ENCODE data around the gene SPP1. TPM values are rescaled to one million over a fixed set of nuclear protein-coding genes. Genes with fewer than 3 reads are reported as not detected.
A peak's percentile ranks its signal among the peaks of the same experiment; 100 is the strongest.

Gene SPP1
- polyA plus RNA-seq, 3 donors, result 0.08 TPM; not detected in 2

DNA sequence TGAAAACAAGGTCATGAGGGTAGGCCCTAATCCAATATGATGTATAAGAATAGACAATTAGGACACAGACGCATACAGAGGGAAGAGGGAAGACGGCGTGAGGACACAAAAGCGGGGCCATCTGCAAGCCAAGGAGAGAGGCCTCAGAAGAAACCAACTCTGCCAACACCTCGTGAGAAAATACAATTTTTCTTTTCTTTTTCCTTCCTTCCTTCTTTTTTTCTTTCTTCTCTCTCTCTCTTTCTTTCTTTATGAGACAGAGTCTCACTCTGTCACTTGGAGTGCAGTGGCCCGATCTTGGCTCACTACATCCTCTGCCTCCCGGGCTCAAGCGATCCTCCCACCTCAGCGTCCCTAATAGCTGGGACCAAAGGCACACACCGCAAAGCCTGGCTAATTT is 30.4 kb downstream of the SPP1 start:
- Mint-ChIP-seq H3K27me3 (ENCODE audit: low read depth in 3 of 3) (peaks cover 11 to 12% (median 12%) of the 10 kb centered on the region in 3 donors), H3K4me3 (peak overlapping the region; percentile 17 to 33), H3K36me3 (peaks cover 0 to 1% of the 10 kb centered on the region in 2 donors), H3K9me3 (peaks cover 0 to 3% (median 0%) of the 10 kb centered on the region in 7 donors), H3K4me1 (peaks cover 26% of the 10 kb centered on the region), H3K27ac (no peak overlapping the region)
- Histone ChIP-seq H3K79me2 (ENCODE audit: insufficient read depth, low read length) (peaks cover 29% of the 10 kb centered on the region), H3K4me2 (replicated peaks; ENCODE audit: extremely low read depth, low read length, poor library complexity, severe bottlenecking) (no peak overlapping the region), H3K27ac (ENCODE audit: low read depth in 1 of 2, low read length in 2 of 2) (no peak overlapping the region), H4K20me1 (ENCODE audit: insufficient read depth, low read length) (no peaks in the 10 kb centered on the region), H3K9me3 (replicated peaks in 1 of 2; ENCODE audit: control insufficient read depth in 1 of 2, insufficient read depth in 1 of 2, low read length in 2 of 2) (no peaks in the 10 kb centered on the region), H3K4me3 (replicated peaks in 1 of 3; ENCODE audit: low read depth in 2 of 3, low read length in 3 of 3) (no peak overlapping the region), H2AFZ (ENCODE audit: insufficient read depth, low read depth, low read length, poor library complexity, severe bottlenecking) (no peak overlapping the region), H3K36me3 (replicated peaks in 1 of 2; ENCODE audit: control insufficient read depth in 1 of 2, insufficient read depth in 2 of 2, low read length in 2 of 2) (no peaks in the 10 kb centered on the region), H3K9ac (ENCODE audit: insufficient read depth, low read length, poor library complexity, severe bottlenecking) (no peak overlapping the region), H3K4me1 (ENCODE audit: control insufficient read depth in 1 of 2, insufficient read depth in 2 of 2, low read length in 2 of 2) (peaks cover 25 to 30% of the 10 kb centered on the region in 2 donors), H3K27me3 (ENCODE audit: control insufficient read depth in 2 of 2, insufficient read depth in 2 of 2, low read length in 2 of 2) (peaks cover 0 to 8% of the 10 kb centered on the region in 2 donors)
- DNase-seq, result no peak
- intact Hi-C loops (cut with micrococcal nuclease), result no loop called here
- TF ChIP-seq CTCF (IDR thresholded peaks at IDR 0.05), result no peak
- WGBS (ENCODE audit: insufficient coverage), result 92% methylated on average over 4 of the region's 10 CpGs

DNA sequence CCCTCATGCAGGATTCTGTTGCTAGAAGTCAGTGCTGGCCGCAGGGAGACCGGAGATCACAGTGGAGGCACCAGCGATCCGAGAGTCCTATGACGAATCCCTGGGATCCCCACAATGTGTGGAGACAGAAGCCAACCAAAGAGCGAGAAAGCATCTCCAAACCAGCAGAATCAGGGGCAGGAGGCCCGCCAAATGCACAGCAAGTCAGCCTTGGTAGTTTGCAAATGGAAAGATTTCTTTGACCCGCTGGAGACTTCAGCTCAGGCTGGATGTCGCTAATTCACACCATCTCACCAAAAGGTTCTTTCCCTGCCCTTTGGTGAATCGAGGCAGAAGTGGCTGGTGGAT is 31.4 kb downstream of the SPP1 start:
- H3K4me3 ChIP-seq (replicated peaks in 1 of 3; ENCODE audit: low read depth in 2 of 3, low read length in 3 of 3), result peak overlapping the region; percentile 4 to 94 (median 84)
- peaks cover 0 to 1% of the 10 kb centered on the region in 2 donors for H3K36me3 Mint-ChIP-seq
- no peak overlapping the region for H3K27ac ChIP-seq (ENCODE audit: low read depth in 1 of 2, low read length in 2 of 2)
- no peaks in the 10 kb centered on the region for H3K9me3 ChIP-seq (replicated peaks in 1 of 2; ENCODE audit: control insufficient read depth in 1 of 2, insufficient read depth in 1 of 2, low read length in 2 of 2)
- H3K27ac Mint-ChIP-seq, result no peak overlapping the region
- H3K4me1 Mint-ChIP-seq, result peaks cover 34% of the 10 kb centered on the region
- peaks cover 39% of the 10 kb centered on the region for H3K79me2 ChIP-seq (ENCODE audit: insufficient read depth, low read length)
- H3K9ac ChIP-seq (ENCODE audit: insufficient read depth, low read length, poor library complexity, severe bottlenecking), result no peak overlapping the region
- peak overlapping the region; percentile 85 to 89 for H3K4me3 Mint-ChIP-seq
- peaks cover 11 to 12% (median 12%) of the 10 kb centered on the region in 3 donors for H3K27me3 Mint-ChIP-seq (ENCODE audit: low read depth in 3 of 3)
- peaks cover 0 to 8% of the 10 kb centered on the region in 2 donors for H3K27me3 ChIP-seq (ENCODE audit: control insufficient read depth in 2 of 2, insufficient read depth in 2 of 2, low read length in 2 of 2)
- WGBS (ENCODE audit: insufficient coverage), result 0% methylated on average over 1 of the region's 10 CpGs
- peaks cover 0 to 3% (median 0%) of the 10 kb centered on the region in 7 donors for H3K9me3 Mint-ChIP-seq
- H3K36me3 ChIP-seq (replicated peaks in 1 of 2; ENCODE audit: control insufficient read depth in 1 of 2, insufficient read depth in 2 of 2, low read length in 2 of 2), result no peaks in the 10 kb centered on the region
- TF ChIP-seq CTCF (IDR thresholded peaks at IDR 0.05), result no peak
- no peak for DNase-seq
- peak overlapping the region; percentile 65 for H2AFZ ChIP-seq (ENCODE audit: insufficient read depth, low read depth, low read length, poor library complexity, severe bottlenecking)
- peak overlapping the region; percentile 97 for H3K4me2 ChIP-seq (replicated peaks; ENCODE audit: extremely low read depth, low read length, poor library complexity, severe bottlenecking)
- H4K20me1 ChIP-seq (ENCODE audit: insufficient read depth, low read length), result no peaks in the 10 kb centered on the region
- intact Hi-C loops (cut with micrococcal nuclease), result no loop called here
- peaks cover 27 to 32% of the 10 kb centered on the region in 2 donors for H3K4me1 ChIP-seq (ENCODE audit: control insufficient read depth in 1 of 2, insufficient read depth in 2 of 2, low read length in 2 of 2)

All from CD14-positive monocyte (primary cell).